CD4-positive, alpha-beta T cell treated with Interleukin-6 at 100 ng/mL for 8 hours (primary cell): ENCODE measurements around the gene GTF3C1.

Experiments used
- DNase-seq: peaks from one replicate; pipeline ENCODE4 v3.0.0-alpha.2; 2020; ENCODE audit warnings: mixed read lengths, low spot score

The GTF3C1 gene

GRCh38 chr16:27426423-27427408 lies 123.0 kb downstream of the GTF3C1 start:
- DNase-seq, result peak; percentile 80

GRCh38 chr16:27425961-27426360 lies 123.8 kb downstream of the GTF3C1 start:
- no peak for DNase-seq

- no peak for DNase-seq
Measured at GRCh38 chr16:27424772-27425498, 124.8 kb downstream of the GTF3C1 start.

- no peak for DNase-seq
Measured at GRCh38 chr16:27421961-27422740, 127.6 kb downstream of the GTF3C1 start.

GRCh38 chr16:27417047-27417671 lies 132.6 kb downstream of the GTF3C1 start:
- DNase-seq, result no peak

DNA sequence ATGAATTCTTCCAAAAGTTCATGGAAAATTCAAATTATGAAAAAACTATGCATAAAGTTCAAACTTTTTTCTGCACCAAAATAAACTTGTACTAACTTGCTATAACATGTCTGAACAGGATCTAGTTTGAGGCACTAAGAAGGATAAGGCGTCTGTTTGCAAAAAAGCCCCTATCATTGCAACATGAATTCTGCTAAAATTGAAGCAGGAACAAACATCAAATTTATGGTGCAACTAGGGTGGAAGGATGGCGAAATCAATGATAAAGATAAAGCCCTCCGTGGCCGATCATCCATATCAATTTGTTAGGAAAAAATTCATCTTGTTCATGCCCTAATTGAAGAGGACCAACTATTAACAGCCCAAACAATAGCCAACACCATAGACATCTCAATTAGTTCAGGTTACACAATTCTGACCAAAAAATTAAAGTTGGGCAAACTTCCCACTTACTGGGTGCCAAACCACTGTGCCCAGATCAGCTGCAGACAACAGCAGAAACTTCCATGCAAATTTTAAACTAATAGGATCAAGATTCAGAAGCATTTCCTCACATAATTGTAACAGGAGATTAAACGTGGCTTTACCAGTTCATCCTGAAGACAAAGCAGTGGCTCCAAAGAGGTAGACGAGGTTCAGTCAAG lies 134.8 kb downstream of the GTF3C1 start:
- DNase-seq, result no peak

GRCh38 chr16:27413956-27414355 lies 135.8 kb downstream of the GTF3C1 start:
- no peak for DNase-seq

DNA sequence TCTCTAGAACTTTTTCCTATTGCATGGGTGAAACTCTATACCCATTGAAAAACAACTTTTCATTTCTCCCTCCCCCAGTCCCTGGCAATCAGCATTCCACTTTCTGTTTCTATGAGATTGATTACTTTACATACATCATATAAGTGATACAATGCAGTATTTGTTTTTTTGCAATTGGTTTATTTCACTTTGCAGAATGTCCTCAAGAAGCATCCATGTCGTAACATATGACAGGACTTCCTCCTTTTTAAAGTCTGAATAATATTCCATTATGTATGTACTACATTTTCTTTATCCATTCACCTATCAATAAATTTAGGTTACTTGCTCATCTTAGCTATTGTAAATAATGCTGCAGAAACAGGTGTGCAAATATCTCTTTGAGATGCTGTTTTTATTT lies 139.0 kb downstream of the GTF3C1 start:
- no peak for DNase-seq
